DND-41 (cell line): ENCODE results near the gene RPP14.

Source experiments
- EZH2 ChIP-seq: IDR thresholded peaks from 3 replicates; pipeline ENCODE4 v1.6.1; 2012; ENCODE audit warnings: borderline replicate concordance, low read depth, mild to moderate bottlenecking, moderate library complexity, low read length, inconsistent platforms; ENCODE audit not compliant: severe bottlenecking
- TF ChIP-seq, protein P1 (sequence below): IDR thresholded peaks from 2 replicates; pipeline ENCODE4 v1.5.1; 2012; ENCODE audit warnings: borderline replicate concordance, low read length, moderate library complexity, mild to moderate bottlenecking; ENCODE audit not compliant: poor library complexity, severe bottlenecking; ENCODE audit errors: extremely low read depth

DNA sequence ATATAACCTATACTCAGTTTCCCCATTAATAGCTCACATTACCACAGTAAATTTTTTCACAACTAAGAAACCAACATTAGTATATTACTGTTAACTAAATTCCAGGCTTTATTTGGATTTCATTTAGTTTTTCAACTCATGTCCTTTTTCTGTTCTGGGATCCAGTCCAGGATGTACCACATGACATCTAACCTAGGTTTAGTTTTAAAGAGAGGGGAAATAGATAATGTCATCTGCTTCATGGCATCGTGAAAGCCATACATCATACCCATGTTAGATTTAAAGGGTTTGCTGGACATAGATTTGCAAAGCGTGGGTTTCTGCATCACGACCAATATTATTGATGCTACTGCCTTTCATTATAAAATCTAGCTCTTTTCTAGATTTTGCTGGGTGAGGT, 33.2 kb upstream of the RPP14 start:
- TF ChIP-seq, protein P1, sequence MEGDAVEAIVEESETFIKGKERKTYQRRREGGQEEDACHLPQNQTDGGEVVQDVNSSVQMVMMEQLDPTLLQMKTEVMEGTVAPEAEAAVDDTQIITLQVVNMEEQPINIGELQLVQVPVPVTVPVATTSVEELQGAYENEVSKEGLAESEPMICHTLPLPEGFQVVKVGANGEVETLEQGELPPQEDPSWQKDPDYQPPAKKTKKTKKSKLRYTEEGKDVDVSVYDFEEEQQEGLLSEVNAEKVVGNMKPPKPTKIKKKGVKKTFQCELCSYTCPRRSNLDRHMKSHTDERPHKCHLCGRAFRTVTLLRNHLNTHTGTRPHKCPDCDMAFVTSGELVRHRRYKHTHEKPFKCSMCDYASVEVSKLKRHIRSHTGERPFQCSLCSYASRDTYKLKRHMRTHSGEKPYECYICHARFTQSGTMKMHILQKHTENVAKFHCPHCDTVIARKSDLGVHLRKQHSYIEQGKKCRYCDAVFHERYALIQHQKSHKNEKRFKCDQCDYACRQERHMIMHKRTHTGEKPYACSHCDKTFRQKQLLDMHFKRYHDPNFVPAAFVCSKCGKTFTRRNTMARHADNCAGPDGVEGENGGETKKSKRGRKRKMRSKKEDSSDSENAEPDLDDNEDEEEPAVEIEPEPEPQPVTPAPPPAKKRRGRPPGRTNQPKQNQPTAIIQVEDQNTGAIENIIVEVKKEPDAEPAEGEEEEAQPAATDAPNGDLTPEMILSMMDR: no peak
- TF ChIP-seq EZH2: no peak
